Kidney epithelial cell (primary cell): Measurements from ENCODE around the gene CHRM5. TPM values are rescaled to one million over a fixed set of nuclear protein-coding genes. Genes with fewer than 3 reads are reported as not detected.

ENCODE experiments used
- DNase-seq: peaks from one replicate; pipeline ENCODE4 v3.0.0-alpha.2; 2010; ENCODE audit warnings: low read depth
- H3K27me3 ChIP-seq: 2 replicates; pipeline ENCODE4 v1.6.0; 2011; ENCODE audit warnings: low read length; ENCODE audit not compliant: control insufficient read depth, insufficient read depth
- H3K36me3 ChIP-seq: 2 replicates; pipeline ENCODE4 v1.5.1; 2011; ENCODE audit warnings: low read length; ENCODE audit not compliant: control insufficient read depth, insufficient read depth
- H3K4me3 ChIP-seq: 2 replicates; pipeline ENCODE4 v1.5.1; 2011; ENCODE audit warnings: low read depth, mild to moderate bottlenecking, control low read depth, low read length
- CTCF ChIP-seq: IDR thresholded peaks from 2 replicates; pipeline ENCODE4 v1.5.1; 2011; ENCODE audit warnings: mild to moderate bottlenecking, moderate library complexity, low read length, control low read depth, inconsistent platforms; ENCODE audit not compliant: insufficient read depth, poor library complexity, severe bottlenecking
- total RNA-seq: library from RNA; depleted of rRNA; stranded (reverse); fragments of >200 nt; gene quantifications from 2 replicates; pipeline ENCODE4 v1.2.3, GENCODE V29; 2015

CHRM5 gene
- total RNA-seq, 1 donor from 2014 or later = not detected

GRCh38 chr15:34055868-34056595 lies 87.7 kb downstream of the CHRM5 start:
- no peak for TF ChIP-seq CTCF
- peak; percentile 34 for DNase-seq
- Histone ChIP-seq H3K36me3 (no peaks in the 10 kb centered on the region), H3K27me3 (no peaks in the 10 kb centered on the region), H3K4me3 (no peak overlapping the region)

GRCh38 chr15:34056911-34057310 lies 88.6 kb downstream of the CHRM5 start:
- Histone ChIP-seq H3K27me3 (no peaks in the 10 kb centered on the region), H3K4me3 (no peak overlapping the region), H3K36me3 (no peaks in the 10 kb centered on the region)
- no peak for TF ChIP-seq CTCF
- DNase-seq = no peak

GRCh38 chr15:34059476-34059875 lies 91.2 kb downstream of the CHRM5 start:
- no peak for TF ChIP-seq CTCF
- no peaks in the 10 kb centered on the region for H3K27me3 ChIP-seq
- no peaks in the 10 kb centered on the region for H3K36me3 ChIP-seq
- no peak for DNase-seq
- no peak overlapping the region for H3K4me3 ChIP-seq

- no peaks in the 10 kb centered on the region for H3K36me3 ChIP-seq
- no peak overlapping the region for H3K4me3 ChIP-seq
- TF ChIP-seq CTCF = no peak
- no peak for DNase-seq
- no peaks in the 10 kb centered on the region for H3K27me3 ChIP-seq
Observed at GRCh38 chr15:34059946-34060345, 91.6 kb downstream of the CHRM5 start.

GRCh38 chr15:34064438-34064837 lies 96.1 kb downstream of the CHRM5 start:
- Histone ChIP-seq H3K36me3 (no peaks in the 10 kb centered on the region), H3K4me3 (no peak overlapping the region), H3K27me3 (no peaks in the 10 kb centered on the region)
- DNase-seq = no peak
- TF ChIP-seq CTCF = no peak

- no peak overlapping the region for H3K4me3 ChIP-seq
- DNase-seq = no peak
- no peaks in the 10 kb centered on the region for H3K27me3 ChIP-seq
- TF ChIP-seq CTCF = no peak
- no peaks in the 10 kb centered on the region for H3K36me3 ChIP-seq
Observed at GRCh38 chr15:34065261-34065660, 97.0 kb downstream of the CHRM5 start.
